Activated CD8-positive, alpha-beta memory T cell treated with anti-CD3 and anti-CD28 coated beads, Interleukin-2, amount 10 ng/mL, durations not matched to agents 7 days and 5 days (primary cell): Measurements from ENCODE around the gene CAPN3. TPM values are rescaled to one million over a fixed set of nuclear protein-coding genes. Genes with fewer than 3 reads are reported as not detected.
"Not testable (repeated sequence)": the region's sequence is repeated elsewhere in the genome, so short reads cannot be mapped to it uniquely, and the experiment has no call there.

Experiments
- ATAC-seq: fragments of 150-1000 bp; cut with Tn5 transposase; one replicate; pipeline ENCODE4 v1.10.0; 2021; ENCODE audit warnings: moderate library complexity
- CTCF ChIA-PET: fragments of 350-600 bp; sonication (Branson Sonifier 250); formaldehyde crosslinking; loops from one replicate; lab custom pipeline; 2021; ENCODE audit warnings: antibody characterized with exemption; lab: Charles Lee
- DNase-seq: peaks from one replicate; pipeline ENCODE4 v3.0.0-alpha.2; 2020
- H3K27ac Mint-ChIP-seq: one replicate; pipeline ENCODE4 v1.8.0; 2021; ENCODE audit warnings: mild to moderate bottlenecking, mixed read lengths
- H3K27me3 Mint-ChIP-seq: one replicate; pipeline ENCODE4 v1.8.0; 2021; ENCODE audit warnings: mixed read lengths
- H3K36me3 Mint-ChIP-seq: one replicate; pipeline ENCODE4 v1.8.0; 2021; ENCODE audit warnings: mild to moderate bottlenecking, mixed read lengths
- H3K4me1 Mint-ChIP-seq: one replicate; pipeline ENCODE4 v1.8.0; 2021; ENCODE audit warnings: mixed read lengths
- H3K4me3 Mint-ChIP-seq: one replicate; pipeline ENCODE4 v1.8.0; 2021; ENCODE audit warnings: mild to moderate bottlenecking, moderate library complexity, mixed read lengths
- H3K9me3 Mint-ChIP-seq: one replicate; pipeline ENCODE4 v1.8.0; 2022; ENCODE audit warnings: low read depth, mixed read lengths
- total RNA-seq, 2 experiments: library from RNA; stranded (reverse); gene quantifications; one replicate each; pipeline ENCODE4 v1.2.3, GENCODE V29; 2021

Gene CAPN3
- total RNA-seq, result 1 to 10 TPM; 3.6 to 4.6 TPM

- no peak for DNase-seq
- Mint-ChIP-seq H3K4me1 (peaks cover 3% of the 10 kb centered on the region), H3K36me3 (no peaks in the 10 kb centered on the region), H3K9me3 (no peaks in the 10 kb centered on the region), H3K27ac (no peak within 1 kb of the TSS), H3K27me3 (no peaks in the 10 kb centered on the region), H3K4me3 (no peak within 1 kb of the TSS)
- CTCF ChIA-PET, result no interaction called here
- no peak for ATAC-seq
Measured at GRCh38 chr15:42359249-42359648, at the start of gene CAPN3. CAPN3 (plus strand) TSS chr15:42359501; CDS start chr15:42359806, 305 bp downstream.

- DNase-seq, result no peak
- CTCF ChIA-PET, result no interaction called here
- Mint-ChIP-seq H3K4me3 (no peak overlapping the region), H3K36me3 (peaks cover 13% of the 10 kb centered on the region), H3K27ac (no peak overlapping the region), H3K9me3 (no peaks in the 10 kb centered on the region), H3K27me3 (no peaks in the 10 kb centered on the region), H3K4me1 (peaks cover 3% of the 10 kb centered on the region)
- no peak for ATAC-seq
Measured at GRCh38 chr15:42313463-42313862, 45.8 kb upstream of the CAPN3 start.

- H3K27me3 Mint-ChIP-seq, result no peaks in the 10 kb centered on the region
- peaks cover 12% of the 10 kb centered on the region for H3K36me3 Mint-ChIP-seq
- H3K4me1 Mint-ChIP-seq, result peaks cover 3% of the 10 kb centered on the region
- CTCF ChIA-PET, result no interaction called here
- no peak overlapping the region for H3K4me3 Mint-ChIP-seq
- H3K9me3 Mint-ChIP-seq, result no peaks in the 10 kb centered on the region
- ATAC-seq (no peak), DNase-seq (no peak)
- H3K27ac Mint-ChIP-seq, result no peak overlapping the region
Measured at GRCh38 chr15:42314818-42315217, 44.5 kb upstream of the CAPN3 start.

GRCh38 chr15:42315521-42315920, 43.8 kb upstream of the CAPN3 start:
- Mint-ChIP-seq H3K9me3 (no peaks in the 10 kb centered on the region), H3K27me3 (no peaks in the 10 kb centered on the region), H3K36me3 (peaks cover 12% of the 10 kb centered on the region), H3K4me1 (peaks cover 3% of the 10 kb centered on the region), H3K27ac (no peak overlapping the region), H3K4me3 (no peak overlapping the region)
- ATAC-seq (no peak), DNase-seq (no peak)
- CTCF ChIA-PET, result no interaction called here

- H3K36me3 Mint-ChIP-seq, result peaks cover 11% of the 10 kb centered on the region
- not testable (repeated sequence) for H3K9me3 Mint-ChIP-seq
Measured at GRCh38 chr15:42316282-42316805, 43.0 kb upstream of the CAPN3 start.

GRCh38 chr15:42319206-42319605, 40.1 kb upstream of the CAPN3 start:
- H3K36me3 Mint-ChIP-seq, result peaks cover 14% of the 10 kb centered on the region
- H3K27me3 Mint-ChIP-seq, result no peaks in the 10 kb centered on the region
- H3K27ac Mint-ChIP-seq, result no peak overlapping the region
- H3K9me3 Mint-ChIP-seq, result no peaks in the 10 kb centered on the region
- no peak overlapping the region for H3K4me3 Mint-ChIP-seq
- peaks cover 3% of the 10 kb centered on the region for H3K4me1 Mint-ChIP-seq
- DNase-seq, result no peak
- ATAC-seq, result no peak
- CTCF ChIA-PET, result no interaction called here

More at GRCh38 chr15:42316282-42316805, 43.0 kb upstream of the CAPN3 start:
- CTCF ChIA-PET, DNase-seq, ATAC-seq, H3K27ac Mint-ChIP-seq, H3K4me1 Mint-ChIP-seq, H3K4me3 Mint-ChIP-seq, H3K27me3 Mint-ChIP-seq: not testable (repeated sequence)

- Mint-ChIP-seq H3K27me3 (no peaks in the 10 kb centered on the region), H3K4me1 (no peaks in the 10 kb centered on the region), H3K4me3 (no peak overlapping the region), H3K27ac (no peak overlapping the region), H3K9me3 (no peaks in the 10 kb centered on the region), H3K36me3 (peaks cover 14% of the 10 kb centered on the region)
- no peak for ATAC-seq
- no peak for DNase-seq
- CTCF ChIA-PET, result no interaction called here
Measured at GRCh38 chr15:42324308-42324707, 35.0 kb upstream of the CAPN3 start.

- Mint-ChIP-seq H3K4me1 (no peaks in the 10 kb centered on the region), H3K27ac (no peak overlapping the region), H3K36me3 (peaks cover 10% of the 10 kb centered on the region), H3K27me3 (no peaks in the 10 kb centered on the region), H3K9me3 (no peaks in the 10 kb centered on the region), H3K4me3 (no peak overlapping the region)
- DNase-seq (no peak), ATAC-seq (no peak)
- CTCF ChIA-PET, result interaction anchor here (1.4 kb wide), 1 partner anchor 897 kb away, joined by 3 read pairs; no protein-coding TSS in a partner anchor
Measured at GRCh38 chr15:42329161-42329560, 30.1 kb upstream of the CAPN3 start.

GRCh38 chr15:42329992-42330391, 29.3 kb upstream of the CAPN3 start:
- DNase-seq (no peak), ATAC-seq (no peak)
- no peaks in the 10 kb centered on the region for H3K4me1 Mint-ChIP-seq
- no peak overlapping the region for H3K27ac Mint-ChIP-seq
- CTCF ChIA-PET, result interaction anchor here (1.4 kb wide), 1 partner anchor 896 kb away, joined by 3 read pairs; no protein-coding TSS in a partner anchor
- H3K4me3 Mint-ChIP-seq, result no peak overlapping the region
- peaks cover 14% of the 10 kb centered on the region for H3K36me3 Mint-ChIP-seq
- no peaks in the 10 kb centered on the region for H3K27me3 Mint-ChIP-seq
- peaks cover 4% of the 10 kb centered on the region for H3K9me3 Mint-ChIP-seq

- peaks cover 22% of the 10 kb centered on the region for H3K36me3 Mint-ChIP-seq
- no peak overlapping the region for H3K4me3 Mint-ChIP-seq
- H3K9me3 Mint-ChIP-seq, result peaks cover 12% of the 10 kb centered on the region
- ATAC-seq, result no peak
- no peaks in the 10 kb centered on the region for H3K27me3 Mint-ChIP-seq
- H3K4me1 Mint-ChIP-seq, result no peaks in the 10 kb centered on the region
- CTCF ChIA-PET, result no interaction called here
- DNase-seq, result no peak
- H3K27ac Mint-ChIP-seq, result no peak overlapping the region
Measured at GRCh38 chr15:42331235-42331634, 28.1 kb upstream of the CAPN3 start.

GRCh38 chr15:42332331-42332730, 27.0 kb upstream of the CAPN3 start:
- no peaks in the 10 kb centered on the region for H3K4me1 Mint-ChIP-seq
- peaks cover 26% of the 10 kb centered on the region for H3K36me3 Mint-ChIP-seq
- ATAC-seq (no peak), DNase-seq (no peak)
- peaks cover 16% of the 10 kb centered on the region for H3K9me3 Mint-ChIP-seq
- no peak overlapping the region for H3K4me3 Mint-ChIP-seq
- no peaks in the 10 kb centered on the region for H3K27me3 Mint-ChIP-seq
- CTCF ChIA-PET, result no interaction called here
- H3K27ac Mint-ChIP-seq, result no peak overlapping the region

GRCh38 chr15:42335074-42335473, 24.2 kb upstream of the CAPN3 start:
- CTCF ChIA-PET, result no interaction called here
- DNase-seq (no peak), ATAC-seq (no peak)
- H3K4me3 Mint-ChIP-seq, result no peak overlapping the region
- H3K27ac Mint-ChIP-seq, result no peak overlapping the region
- no peaks in the 10 kb centered on the region for H3K27me3 Mint-ChIP-seq
- H3K9me3 Mint-ChIP-seq, result peaks cover 16% of the 10 kb centered on the region
- H3K4me1 Mint-ChIP-seq, result no peaks in the 10 kb centered on the region
- peaks cover 26% of the 10 kb centered on the region for H3K36me3 Mint-ChIP-seq

- H3K4me1 Mint-ChIP-seq, H3K27ac Mint-ChIP-seq, CTCF ChIA-PET, H3K27me3 Mint-ChIP-seq, H3K4me3 Mint-ChIP-seq, DNase-seq, ATAC-seq: not testable (repeated sequence)
- Mint-ChIP-seq H3K36me3 (peaks cover 22% of the 10 kb centered on the region), H3K9me3 (peaks cover 16% of the 10 kb centered on the region)
Measured at GRCh38 chr15:42336650-42337049, 22.7 kb upstream of the CAPN3 start.

GRCh38 chr15:42337104-42337503, 22.2 kb upstream of the CAPN3 start:
- H3K27me3 Mint-ChIP-seq, CTCF ChIA-PET, H3K4me3 Mint-ChIP-seq, H3K27ac Mint-ChIP-seq, DNase-seq, H3K4me1 Mint-ChIP-seq, ATAC-seq: not testable (repeated sequence)
- peaks cover 22% of the 10 kb centered on the region for H3K36me3 Mint-ChIP-seq
- peaks cover 16% of the 10 kb centered on the region for H3K9me3 Mint-ChIP-seq
